Measurements from ENCODE around the gene NDUFS8.

DNA sequence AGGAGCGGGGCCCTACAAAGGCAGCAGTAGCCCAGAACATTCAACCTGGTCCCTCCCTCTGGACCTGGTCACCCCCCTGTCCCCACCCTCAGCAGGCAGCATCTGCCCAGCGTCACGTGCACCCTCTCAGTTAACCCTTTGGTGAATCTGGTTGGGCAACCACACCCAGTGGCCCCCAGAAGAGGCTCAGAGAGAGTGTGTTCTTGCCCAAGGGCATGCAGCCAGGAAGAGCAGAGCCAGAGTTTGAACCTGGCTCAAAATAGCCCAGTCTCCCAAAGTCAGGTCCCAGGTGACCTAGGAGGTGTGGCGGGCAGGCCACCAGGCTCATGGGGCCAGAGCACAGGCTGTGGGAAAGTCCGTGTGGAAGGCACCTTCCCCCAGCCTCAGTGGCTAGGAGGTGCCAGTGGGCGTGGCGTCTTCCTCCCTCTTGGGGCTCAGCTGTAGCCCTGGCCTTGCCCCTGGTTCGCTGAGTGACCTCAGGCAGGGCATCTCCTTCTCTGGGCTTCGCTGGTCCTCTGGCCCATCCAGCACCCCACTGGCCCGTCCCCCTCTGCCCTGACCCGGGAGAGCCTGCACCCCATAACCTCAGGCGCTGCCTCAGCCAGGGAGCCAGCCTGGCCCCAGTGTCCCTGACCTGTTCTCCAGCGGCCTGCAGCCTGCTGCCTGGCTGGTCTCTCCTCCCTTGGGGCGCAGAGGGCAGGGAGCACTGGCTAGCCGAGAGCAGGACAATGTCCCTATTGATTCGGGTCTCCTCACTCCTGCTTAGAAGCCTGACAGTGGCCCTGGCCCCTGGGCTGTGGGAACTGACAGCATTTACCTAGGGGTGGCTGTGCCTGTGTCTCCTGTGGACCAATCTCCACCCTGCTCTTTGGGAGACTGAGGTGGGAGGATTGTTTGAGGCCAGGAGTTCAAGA, 13.3 kb upstream of the NDUFS8 start:
- TF ChIP-seq, protein P1, sequence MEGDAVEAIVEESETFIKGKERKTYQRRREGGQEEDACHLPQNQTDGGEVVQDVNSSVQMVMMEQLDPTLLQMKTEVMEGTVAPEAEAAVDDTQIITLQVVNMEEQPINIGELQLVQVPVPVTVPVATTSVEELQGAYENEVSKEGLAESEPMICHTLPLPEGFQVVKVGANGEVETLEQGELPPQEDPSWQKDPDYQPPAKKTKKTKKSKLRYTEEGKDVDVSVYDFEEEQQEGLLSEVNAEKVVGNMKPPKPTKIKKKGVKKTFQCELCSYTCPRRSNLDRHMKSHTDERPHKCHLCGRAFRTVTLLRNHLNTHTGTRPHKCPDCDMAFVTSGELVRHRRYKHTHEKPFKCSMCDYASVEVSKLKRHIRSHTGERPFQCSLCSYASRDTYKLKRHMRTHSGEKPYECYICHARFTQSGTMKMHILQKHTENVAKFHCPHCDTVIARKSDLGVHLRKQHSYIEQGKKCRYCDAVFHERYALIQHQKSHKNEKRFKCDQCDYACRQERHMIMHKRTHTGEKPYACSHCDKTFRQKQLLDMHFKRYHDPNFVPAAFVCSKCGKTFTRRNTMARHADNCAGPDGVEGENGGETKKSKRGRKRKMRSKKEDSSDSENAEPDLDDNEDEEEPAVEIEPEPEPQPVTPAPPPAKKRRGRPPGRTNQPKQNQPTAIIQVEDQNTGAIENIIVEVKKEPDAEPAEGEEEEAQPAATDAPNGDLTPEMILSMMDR (IDR thresholded peaks at IDR 0.05): no peak
- no peak for TF ChIP-seq EZH2 (IDR thresholded peaks at IDR 0.05; ENCODE audit: borderline replicate concordance, insufficient read depth, low read depth, low read length, poor library complexity, severe bottlenecking)

Data from B cell (primary cell).